ENCODE data around the gene PHLDB1.
A peak's percentile ranks its signal among the peaks of the same experiment; 100 is the strongest.
"Not testable (repeated sequence)": the region's sequence is repeated elsewhere in the genome, so short reads cannot be mapped to it uniquely, and the experiment has no call there.

Gene PHLDB1

DNA sequence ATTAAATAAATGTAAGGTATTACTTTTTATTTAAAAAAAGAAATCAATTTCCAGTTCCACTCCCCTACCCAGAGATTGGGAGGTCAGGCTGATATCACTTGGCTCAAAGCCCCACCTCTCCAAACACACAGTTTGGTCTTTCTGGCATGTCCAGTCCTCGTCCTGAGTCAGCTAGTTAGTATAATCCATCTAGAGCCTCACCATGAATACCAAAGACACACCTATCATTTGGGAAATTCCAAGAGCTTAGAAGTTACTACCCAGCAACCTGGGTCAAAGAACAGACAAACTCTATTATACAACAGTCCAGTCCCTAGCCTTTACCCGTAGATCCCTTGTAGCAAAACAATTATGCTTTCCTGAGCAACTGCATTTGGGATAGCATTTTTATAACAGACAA, 62.6 kb downstream of the PHLDB1 start:
- no peak for DNase-seq (ENCODE audit: low read depth)
- H3K4me3 ChIP-seq (replicated peaks; ENCODE audit: low read depth, low read length), result no peak overlapping the region
- TF ChIP-seq, protein P1, sequence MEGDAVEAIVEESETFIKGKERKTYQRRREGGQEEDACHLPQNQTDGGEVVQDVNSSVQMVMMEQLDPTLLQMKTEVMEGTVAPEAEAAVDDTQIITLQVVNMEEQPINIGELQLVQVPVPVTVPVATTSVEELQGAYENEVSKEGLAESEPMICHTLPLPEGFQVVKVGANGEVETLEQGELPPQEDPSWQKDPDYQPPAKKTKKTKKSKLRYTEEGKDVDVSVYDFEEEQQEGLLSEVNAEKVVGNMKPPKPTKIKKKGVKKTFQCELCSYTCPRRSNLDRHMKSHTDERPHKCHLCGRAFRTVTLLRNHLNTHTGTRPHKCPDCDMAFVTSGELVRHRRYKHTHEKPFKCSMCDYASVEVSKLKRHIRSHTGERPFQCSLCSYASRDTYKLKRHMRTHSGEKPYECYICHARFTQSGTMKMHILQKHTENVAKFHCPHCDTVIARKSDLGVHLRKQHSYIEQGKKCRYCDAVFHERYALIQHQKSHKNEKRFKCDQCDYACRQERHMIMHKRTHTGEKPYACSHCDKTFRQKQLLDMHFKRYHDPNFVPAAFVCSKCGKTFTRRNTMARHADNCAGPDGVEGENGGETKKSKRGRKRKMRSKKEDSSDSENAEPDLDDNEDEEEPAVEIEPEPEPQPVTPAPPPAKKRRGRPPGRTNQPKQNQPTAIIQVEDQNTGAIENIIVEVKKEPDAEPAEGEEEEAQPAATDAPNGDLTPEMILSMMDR (IDR thresholded peaks at IDR 0.05; ENCODE audit: low read length, missing control alignments), result no peak

DNA sequence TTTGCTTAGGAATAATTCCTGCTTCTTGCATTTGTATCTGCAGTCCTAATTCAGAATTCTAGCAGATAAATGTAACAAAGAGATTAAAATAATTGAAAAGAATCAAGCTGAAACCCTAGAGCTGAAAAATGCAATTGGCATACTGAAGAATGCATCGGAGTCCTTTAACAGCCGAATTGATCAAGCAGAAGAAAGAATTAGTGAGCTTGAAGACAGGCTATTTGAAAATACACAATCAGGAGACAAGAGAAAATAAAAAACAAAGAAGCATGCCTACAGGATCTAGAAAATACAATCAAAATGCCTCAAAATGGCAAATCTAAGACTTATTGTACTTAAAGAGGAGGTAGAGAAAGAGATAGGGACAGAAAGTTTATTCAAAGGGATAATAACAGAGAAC, 63.8 kb downstream of the PHLDB1 start:
- TF ChIP-seq, protein P1 (IDR thresholded peaks at IDR 0.05; ENCODE audit: low read length, missing control alignments), result no peak

DNA sequence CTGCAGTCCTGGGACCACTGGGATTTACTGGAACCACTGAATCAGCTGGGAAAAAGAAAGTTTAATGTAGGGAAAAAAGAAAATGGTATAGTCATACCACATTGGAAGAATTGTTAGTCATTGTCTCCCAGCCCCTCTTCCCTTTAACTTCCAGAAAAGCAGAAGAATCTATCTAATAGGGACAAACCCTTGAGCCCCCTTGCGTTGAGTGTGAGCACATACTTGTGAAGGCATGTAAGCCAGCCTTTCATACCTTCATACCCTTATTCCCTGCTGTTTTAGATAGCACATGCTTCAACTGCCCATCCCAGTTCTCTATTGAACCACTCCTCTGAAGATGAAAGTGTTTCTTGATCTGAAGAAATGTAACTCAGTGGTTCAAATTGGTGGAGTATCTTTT, 65.4 kb downstream of the PHLDB1 start:
- H3K4me3 ChIP-seq (replicated peaks; ENCODE audit: low read depth, low read length), result no peak overlapping the region
- peak; percentile 35 for DNase-seq (ENCODE audit: low read depth)
- TF ChIP-seq, protein P1 (IDR thresholded peaks at IDR 0.05; ENCODE audit: low read length, missing control alignments), result peak; percentile 36

More for the DNA sequence above, 63.8 kb downstream of the PHLDB1 start:
- no peak for DNase-seq (ENCODE audit: low read depth)
- no peak overlapping the region for H3K4me3 ChIP-seq (replicated peaks; ENCODE audit: low read depth, low read length)

DNA sequence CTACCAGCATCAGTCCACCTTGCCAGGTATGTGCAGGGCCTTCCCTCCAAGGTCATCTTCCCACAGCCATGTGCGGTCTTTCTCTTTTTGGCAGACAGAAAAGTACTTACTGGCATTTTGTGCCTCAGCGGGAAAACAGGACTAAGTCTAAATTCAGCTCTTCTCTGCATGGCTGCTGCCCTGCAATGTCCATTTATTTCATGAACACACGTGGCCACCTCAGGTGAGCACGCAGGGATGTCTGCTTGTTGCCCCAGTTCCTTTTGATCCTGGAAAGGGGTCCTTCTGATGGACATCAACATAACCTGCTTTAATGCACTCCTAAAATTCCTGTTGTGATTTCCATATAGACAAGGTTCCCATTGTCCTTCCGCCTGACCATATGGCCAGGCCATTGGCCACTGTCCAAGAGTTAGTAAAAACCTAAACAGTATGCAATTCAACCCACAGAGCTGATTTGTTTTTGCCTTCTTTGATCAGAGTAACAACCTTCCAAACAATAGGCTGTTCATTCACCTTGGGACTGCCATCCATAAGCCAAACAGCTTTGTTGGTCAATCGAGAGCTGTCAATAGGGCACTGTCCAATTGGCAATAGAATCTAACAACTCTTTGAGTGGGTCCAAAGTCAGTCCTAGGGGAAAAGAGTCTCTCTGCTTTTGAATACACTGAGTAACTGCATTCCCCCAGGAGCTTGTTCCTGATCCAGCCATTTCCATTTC, 66.1 kb downstream of the PHLDB1 start:
- no peak for DNase-seq (ENCODE audit: low read depth)
- H3K4me3 ChIP-seq (replicated peaks; ENCODE audit: low read depth, low read length), result no peak overlapping the region
- TF ChIP-seq, protein P1 (IDR thresholded peaks at IDR 0.05; ENCODE audit: low read length, missing control alignments), result no peak

DNA sequence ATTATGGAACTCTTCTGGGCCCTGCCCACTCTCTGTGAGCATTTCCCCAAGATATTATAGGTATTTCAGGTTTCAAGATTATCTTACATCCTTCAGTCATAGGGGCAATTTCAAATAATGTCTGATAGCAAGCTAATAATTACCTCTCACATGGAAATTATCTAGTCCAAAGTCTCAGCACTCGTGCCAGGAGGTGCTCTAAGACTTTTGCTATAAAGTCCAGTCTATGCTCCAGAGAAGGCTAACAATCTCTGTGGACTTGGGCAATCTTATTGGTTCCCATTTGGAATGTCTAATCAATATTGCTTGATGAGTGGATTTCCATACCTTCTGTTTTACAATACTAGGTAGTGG, 66.6 kb downstream of the PHLDB1 start:
- H3K4me3 ChIP-seq (replicated peaks; ENCODE audit: low read depth, low read length), result no peak overlapping the region
- DNase-seq (ENCODE audit: low read depth), result no peak
- TF ChIP-seq, protein P1 (IDR thresholded peaks at IDR 0.05; ENCODE audit: low read length, missing control alignments), result no peak

DNA sequence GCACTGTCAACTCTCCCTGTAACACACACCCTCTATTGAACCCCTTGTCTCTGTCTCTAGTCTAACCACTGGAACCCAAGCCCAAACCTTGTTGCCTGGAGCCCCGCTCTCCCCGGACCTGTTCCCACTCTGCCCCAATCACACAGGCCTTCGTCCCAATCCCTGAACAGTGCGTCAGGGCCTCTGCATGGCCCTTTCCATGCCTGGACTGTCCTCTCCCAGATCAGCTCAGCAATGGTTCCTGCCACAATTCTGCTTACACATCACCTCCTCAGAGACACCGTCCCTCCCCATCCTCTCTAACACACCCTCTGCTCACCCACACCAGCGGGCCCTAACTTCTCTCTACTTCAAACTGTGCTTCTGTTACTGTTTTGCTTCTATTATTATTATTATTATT, 70.6 kb downstream of the PHLDB1 start:
- no peak for DNase-seq (ENCODE audit: low read depth)
- TF ChIP-seq, protein P1 (IDR thresholded peaks at IDR 0.05; ENCODE audit: low read length, missing control alignments), result no peak
- no peak overlapping the region for H3K4me3 ChIP-seq (replicated peaks; ENCODE audit: low read depth, low read length)

DNA sequence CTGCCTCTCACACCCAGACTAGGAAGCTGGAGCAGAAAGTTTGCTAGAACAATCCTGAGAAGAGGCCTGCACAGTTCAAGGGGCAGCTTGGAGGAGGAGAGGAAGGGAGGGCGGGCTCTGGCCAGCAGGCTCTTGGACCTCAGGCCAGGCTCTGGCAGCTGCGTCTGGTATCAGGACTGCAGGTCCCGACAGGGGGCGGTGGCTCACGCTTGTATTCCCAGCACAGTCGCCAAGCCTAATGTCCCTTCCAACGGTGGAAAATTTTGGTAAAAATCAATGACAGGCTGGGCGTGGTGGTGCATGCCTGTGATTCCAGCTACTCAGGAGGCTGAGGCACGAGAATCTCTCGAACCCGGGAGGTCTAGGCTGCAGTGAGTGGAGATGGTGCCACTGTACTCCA, 71.5 kb downstream of the PHLDB1 start:
- TF ChIP-seq, protein P1 (IDR thresholded peaks at IDR 0.05; ENCODE audit: low read length, missing control alignments), result peak; percentile 23
- DNase-seq (ENCODE audit: low read depth), result peak; percentile 24
- H3K4me3 ChIP-seq (replicated peaks; ENCODE audit: low read depth, low read length), result not testable (repeated sequence)
